Measurements from ENCODE around the gene PRKAB1.

DNA sequence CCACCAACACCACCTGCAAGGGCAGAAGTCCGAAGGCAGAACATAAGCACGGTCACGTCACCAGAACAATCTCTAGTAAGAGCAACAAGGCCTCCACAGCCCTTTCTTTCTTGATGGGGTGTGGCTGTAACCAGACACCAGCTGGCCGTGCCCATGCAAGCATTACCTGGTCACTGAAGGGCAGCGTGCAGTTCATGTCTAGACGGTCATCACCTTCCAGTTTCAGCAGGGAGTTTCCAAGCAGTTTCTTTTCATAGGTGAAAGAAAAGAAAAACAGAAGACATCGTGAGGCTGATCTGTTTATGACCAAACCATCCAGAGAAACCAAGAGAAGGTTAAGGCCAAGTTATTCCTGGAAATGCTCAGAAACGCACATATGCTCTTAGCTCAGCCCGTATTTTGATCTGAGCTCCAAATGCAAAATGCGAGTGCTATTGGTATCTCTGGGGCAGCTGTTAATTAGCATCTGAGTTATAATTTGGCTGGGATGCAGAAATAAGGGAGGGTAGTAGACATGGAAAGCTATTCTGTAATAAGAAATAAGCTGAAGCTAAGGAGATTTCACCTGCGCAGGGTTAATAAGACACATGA, 42.5 kb downstream of the PRKAB1 start:
- TF ChIP-seq, protein P1, sequence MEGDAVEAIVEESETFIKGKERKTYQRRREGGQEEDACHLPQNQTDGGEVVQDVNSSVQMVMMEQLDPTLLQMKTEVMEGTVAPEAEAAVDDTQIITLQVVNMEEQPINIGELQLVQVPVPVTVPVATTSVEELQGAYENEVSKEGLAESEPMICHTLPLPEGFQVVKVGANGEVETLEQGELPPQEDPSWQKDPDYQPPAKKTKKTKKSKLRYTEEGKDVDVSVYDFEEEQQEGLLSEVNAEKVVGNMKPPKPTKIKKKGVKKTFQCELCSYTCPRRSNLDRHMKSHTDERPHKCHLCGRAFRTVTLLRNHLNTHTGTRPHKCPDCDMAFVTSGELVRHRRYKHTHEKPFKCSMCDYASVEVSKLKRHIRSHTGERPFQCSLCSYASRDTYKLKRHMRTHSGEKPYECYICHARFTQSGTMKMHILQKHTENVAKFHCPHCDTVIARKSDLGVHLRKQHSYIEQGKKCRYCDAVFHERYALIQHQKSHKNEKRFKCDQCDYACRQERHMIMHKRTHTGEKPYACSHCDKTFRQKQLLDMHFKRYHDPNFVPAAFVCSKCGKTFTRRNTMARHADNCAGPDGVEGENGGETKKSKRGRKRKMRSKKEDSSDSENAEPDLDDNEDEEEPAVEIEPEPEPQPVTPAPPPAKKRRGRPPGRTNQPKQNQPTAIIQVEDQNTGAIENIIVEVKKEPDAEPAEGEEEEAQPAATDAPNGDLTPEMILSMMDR (conservative IDR thresholded peaks at IDR 0.05; ENCODE audit: low read depth in 2 of 2), result no peak
- no peak for TF ChIP-seq POLR2AphosphoS5 (IDR thresholded peaks at IDR 0.05; ENCODE audit: low read depth)
- no peak for TF ChIP-seq EZH2phosphoT487 (IDR thresholded peaks at IDR 0.05; ENCODE audit: unreplicated experiment)
- no peak for TF ChIP-seq EZH2 (IDR thresholded peaks at IDR 0.05; ENCODE audit: low read depth, unreplicated experiment)
- no peak for TF ChIP-seq CREB1 (CRISPR knock-in tag; IDR thresholded peaks at IDR 0.05; ENCODE audit: low read depth)
- TF ChIP-seq, protein P2, sequence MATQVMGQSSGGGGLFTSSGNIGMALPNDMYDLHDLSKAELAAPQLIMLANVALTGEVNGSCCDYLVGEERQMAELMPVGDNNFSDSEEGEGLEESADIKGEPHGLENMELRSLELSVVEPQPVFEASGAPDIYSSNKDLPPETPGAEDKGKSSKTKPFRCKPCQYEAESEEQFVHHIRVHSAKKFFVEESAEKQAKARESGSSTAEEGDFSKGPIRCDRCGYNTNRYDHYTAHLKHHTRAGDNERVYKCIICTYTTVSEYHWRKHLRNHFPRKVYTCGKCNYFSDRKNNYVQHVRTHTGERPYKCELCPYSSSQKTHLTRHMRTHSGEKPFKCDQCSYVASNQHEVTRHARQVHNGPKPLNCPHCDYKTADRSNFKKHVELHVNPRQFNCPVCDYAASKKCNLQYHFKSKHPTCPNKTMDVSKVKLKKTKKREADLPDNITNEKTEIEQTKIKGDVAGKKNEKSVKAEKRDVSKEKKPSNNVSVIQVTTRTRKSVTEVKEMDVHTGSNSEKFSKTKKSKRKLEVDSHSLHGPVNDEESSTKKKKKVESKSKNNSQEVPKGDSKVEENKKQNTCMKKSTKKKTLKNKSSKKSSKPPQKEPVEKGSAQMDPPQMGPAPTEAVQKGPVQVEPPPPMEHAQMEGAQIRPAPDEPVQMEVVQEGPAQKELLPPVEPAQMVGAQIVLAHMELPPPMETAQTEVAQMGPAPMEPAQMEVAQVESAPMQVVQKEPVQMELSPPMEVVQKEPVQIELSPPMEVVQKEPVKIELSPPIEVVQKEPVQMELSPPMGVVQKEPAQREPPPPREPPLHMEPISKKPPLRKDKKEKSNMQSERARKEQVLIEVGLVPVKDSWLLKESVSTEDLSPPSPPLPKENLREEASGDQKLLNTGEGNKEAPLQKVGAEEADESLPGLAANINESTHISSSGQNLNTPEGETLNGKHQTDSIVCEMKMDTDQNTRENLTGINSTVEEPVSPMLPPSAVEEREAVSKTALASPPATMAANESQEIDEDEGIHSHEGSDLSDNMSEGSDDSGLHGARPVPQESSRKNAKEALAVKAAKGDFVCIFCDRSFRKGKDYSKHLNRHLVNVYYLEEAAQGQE (IDR thresholded peaks at IDR 0.05; ENCODE audit: unreplicated experiment), result no peak
- TF ChIP-seq JUNB (IDR thresholded peaks at IDR 0.05; ENCODE audit: unreplicated experiment), result no peak
- no peak for TF ChIP-seq STAT1 (IDR thresholded peaks at IDR 0.05; ENCODE audit: unreplicated experiment)
- TF ChIP-seq ZNF114 (CRISPR knock-in tag; IDR thresholded peaks at IDR 0.05), result no peak
- TF ChIP-seq, protein P3, sequence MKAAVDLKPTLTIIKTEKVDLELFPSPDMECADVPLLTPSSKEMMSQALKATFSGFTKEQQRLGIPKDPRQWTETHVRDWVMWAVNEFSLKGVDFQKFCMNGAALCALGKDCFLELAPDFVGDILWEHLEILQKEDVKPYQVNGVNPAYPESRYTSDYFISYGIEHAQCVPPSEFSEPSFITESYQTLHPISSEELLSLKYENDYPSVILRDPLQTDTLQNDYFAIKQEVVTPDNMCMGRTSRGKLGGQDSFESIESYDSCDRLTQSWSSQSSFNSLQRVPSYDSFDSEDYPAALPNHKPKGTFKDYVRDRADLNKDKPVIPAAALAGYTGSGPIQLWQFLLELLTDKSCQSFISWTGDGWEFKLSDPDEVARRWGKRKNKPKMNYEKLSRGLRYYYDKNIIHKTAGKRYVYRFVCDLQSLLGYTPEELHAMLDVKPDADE (IDR thresholded peaks at IDR 0.05), result no peak

Measured in GM23338 (cell line).